SH-SY5Y (cell line): ENCODE measurements around the gene ENGASE.

Source experiments
- GATA2 ChIP-seq: IDR thresholded peaks from 2 replicates; pipeline ENCODE4 v1.6.1; 2011; ENCODE audit warnings: mild to moderate bottlenecking, low read depth, low read length
- GATA3 ChIP-seq: IDR thresholded peaks from 2 replicates; pipeline ENCODE4 v1.6.1; 2011; ENCODE audit warnings: low read depth, mild to moderate bottlenecking, low read length, moderate library complexity

DNA sequence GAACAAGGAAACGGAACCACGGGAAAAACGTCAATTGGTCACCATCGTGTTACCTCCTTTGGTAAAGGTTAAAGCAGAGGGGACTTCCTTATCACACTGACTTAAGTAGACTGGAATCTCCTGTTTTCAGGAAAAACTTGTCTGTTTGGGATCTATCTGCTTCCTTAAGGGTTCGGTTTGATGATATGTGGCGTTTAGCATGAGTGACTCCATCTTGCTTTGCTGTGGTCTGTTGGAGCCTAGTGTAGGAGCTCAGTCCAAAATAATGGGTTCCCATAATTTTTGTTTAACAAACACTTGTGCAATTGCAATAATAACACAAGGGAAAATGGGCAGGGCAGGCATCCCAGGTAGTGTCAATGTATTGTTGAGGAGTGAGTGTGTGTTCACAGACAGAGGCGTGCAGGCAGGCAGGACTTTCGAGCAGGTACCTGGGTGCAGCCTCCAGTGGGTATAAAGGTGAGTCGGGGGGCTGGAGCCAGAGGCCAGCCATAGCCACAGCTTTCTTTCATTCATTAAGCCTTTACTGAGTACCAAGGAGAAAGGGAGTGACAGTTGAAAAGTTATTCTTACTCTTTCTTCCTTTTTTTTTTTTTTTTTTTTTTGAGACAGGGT, 4.3 kb upstream of the ENGASE start:
- TF ChIP-seq GATA3: no peak
- TF ChIP-seq GATA2: no peak
